ENCODE results near the gene RAD51B. TPM values are rescaled to one million over a fixed set of nuclear protein-coding genes. Genes with fewer than 3 reads are reported as not detected.

Gene RAD51B
- polyA plus RNA-seq, 3 donors, result 3.6 to 11.6 (median 9.4) TPM

DNA sequence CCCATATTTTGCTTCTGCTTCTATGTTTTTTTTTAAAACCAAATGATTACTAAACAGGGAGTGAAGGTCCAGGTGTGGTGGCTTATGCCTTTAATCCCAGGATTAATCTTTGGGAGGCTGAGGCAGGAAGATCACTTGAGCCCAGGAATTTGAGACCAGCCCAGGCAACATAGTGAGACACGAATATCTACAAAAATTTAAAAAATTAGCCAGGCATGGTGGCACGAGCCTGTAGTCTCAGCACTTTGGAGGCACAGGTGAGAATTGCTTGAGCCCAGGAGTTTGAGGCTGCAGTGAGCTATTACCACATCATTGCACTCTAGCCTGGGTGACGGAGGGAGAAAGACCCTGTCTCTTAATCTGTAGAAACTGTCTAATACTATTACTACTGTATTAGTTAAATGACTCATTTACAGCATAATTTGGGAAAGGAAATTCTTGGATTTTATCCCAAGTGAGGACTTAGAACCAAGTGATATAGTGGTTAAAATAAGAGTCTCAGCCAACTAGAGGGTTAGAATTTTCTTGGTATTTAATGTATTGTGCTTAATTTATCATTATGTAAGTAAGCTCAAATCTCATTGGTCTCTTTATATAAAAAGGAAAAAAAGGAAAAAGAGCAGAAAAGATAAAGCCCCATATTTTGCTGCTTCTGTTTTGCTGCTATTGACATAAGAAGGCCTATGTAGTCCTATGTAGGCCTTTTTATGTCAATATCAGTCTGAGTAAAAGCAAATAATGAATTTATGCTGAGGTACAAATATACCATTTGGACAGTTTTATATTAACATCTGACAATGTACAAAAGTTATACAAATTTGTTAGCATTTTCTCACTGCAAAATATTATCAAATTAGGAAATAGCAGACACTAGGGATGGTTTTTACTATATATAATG lies 163.4 kb downstream of the RAD51B start:
- Histone ChIP-seq H3K27me3 (ENCODE audit: control insufficient read depth in 2 of 2, insufficient read depth in 2 of 2, low read length in 2 of 2) (no peaks in the 10 kb centered on the region), H3K27ac (ENCODE audit: low read depth in 1 of 2, low read length in 2 of 2) (no peak overlapping the region), H2AFZ (ENCODE audit: insufficient read depth, low read depth, low read length, poor library complexity, severe bottlenecking) (no peak overlapping the region), H3K79me2 (ENCODE audit: insufficient read depth, low read length) (no peaks in the 10 kb centered on the region), H3K9ac (ENCODE audit: insufficient read depth, low read length, poor library complexity, severe bottlenecking) (no peak overlapping the region), H3K36me3 (replicated peaks in 1 of 2; ENCODE audit: control insufficient read depth in 1 of 2, insufficient read depth in 2 of 2, low read length in 2 of 2) (no peaks in the 10 kb centered on the region), H3K4me1 (ENCODE audit: control insufficient read depth in 1 of 2, insufficient read depth in 2 of 2, low read length in 2 of 2) (no peaks in the 10 kb centered on the region), H4K20me1 (ENCODE audit: insufficient read depth, low read length) (no peaks in the 10 kb centered on the region), H3K9me3 (replicated peaks in 1 of 2; ENCODE audit: control insufficient read depth in 1 of 2, insufficient read depth in 1 of 2, low read length in 2 of 2) (no peaks in the 10 kb centered on the region), H3K4me3 (replicated peaks in 1 of 3; ENCODE audit: low read depth in 2 of 3, low read length in 3 of 3) (no peak overlapping the region), H3K4me2 (replicated peaks; ENCODE audit: extremely low read depth, low read length, poor library complexity, severe bottlenecking) (no peak overlapping the region)
- Mint-ChIP-seq H3K36me3 (peaks cover 0 to 2% of the 10 kb centered on the region in 2 donors), H3K4me1 (peaks cover 10% of the 10 kb centered on the region), H3K27ac (no peak overlapping the region), H3K4me3 (no peak overlapping the region), H3K9me3 (peaks cover 0 to 2% (median under 1%) of the 10 kb centered on the region in 7 donors), H3K27me3 (ENCODE audit: low read depth in 3 of 3) (no peaks in the 10 kb centered on the region)
- intact Hi-C loops (cut with micrococcal nuclease), result no loop called here
- 100% methylated on average over 2 of the region's 3 CpGs for WGBS (ENCODE audit: insufficient coverage)
- TF ChIP-seq, protein P1, sequence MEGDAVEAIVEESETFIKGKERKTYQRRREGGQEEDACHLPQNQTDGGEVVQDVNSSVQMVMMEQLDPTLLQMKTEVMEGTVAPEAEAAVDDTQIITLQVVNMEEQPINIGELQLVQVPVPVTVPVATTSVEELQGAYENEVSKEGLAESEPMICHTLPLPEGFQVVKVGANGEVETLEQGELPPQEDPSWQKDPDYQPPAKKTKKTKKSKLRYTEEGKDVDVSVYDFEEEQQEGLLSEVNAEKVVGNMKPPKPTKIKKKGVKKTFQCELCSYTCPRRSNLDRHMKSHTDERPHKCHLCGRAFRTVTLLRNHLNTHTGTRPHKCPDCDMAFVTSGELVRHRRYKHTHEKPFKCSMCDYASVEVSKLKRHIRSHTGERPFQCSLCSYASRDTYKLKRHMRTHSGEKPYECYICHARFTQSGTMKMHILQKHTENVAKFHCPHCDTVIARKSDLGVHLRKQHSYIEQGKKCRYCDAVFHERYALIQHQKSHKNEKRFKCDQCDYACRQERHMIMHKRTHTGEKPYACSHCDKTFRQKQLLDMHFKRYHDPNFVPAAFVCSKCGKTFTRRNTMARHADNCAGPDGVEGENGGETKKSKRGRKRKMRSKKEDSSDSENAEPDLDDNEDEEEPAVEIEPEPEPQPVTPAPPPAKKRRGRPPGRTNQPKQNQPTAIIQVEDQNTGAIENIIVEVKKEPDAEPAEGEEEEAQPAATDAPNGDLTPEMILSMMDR (IDR thresholded peaks at IDR 0.05), result no peak
- no peak for DNase-seq

DNA sequence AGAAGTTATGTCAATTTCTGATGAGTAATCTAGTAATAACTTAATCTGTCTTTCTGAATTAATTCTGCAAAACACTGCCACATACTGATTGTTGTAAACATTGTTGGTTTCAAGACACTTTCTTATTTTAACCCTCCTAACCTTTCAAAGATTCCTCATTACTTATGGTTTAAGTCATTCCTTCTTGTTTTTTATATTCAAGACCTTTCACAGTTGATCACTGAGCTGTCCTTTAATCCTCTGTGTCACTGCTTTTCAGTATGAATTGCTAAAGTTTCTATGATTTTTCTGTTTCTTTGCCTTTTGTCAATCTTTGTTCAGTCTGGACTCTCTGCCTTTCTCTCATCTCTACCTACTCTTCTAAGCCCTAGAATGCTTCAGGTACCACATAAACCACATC lies 164.7 kb downstream of the RAD51B start:
- no peak for DNase-seq
- Histone ChIP-seq H3K9me3 (replicated peaks in 1 of 2; ENCODE audit: control insufficient read depth in 1 of 2, insufficient read depth in 1 of 2, low read length in 2 of 2) (no peaks in the 10 kb centered on the region), H4K20me1 (ENCODE audit: insufficient read depth, low read length) (no peaks in the 10 kb centered on the region), H3K4me1 (ENCODE audit: control insufficient read depth in 1 of 2, insufficient read depth in 2 of 2, low read length in 2 of 2) (no peaks in the 10 kb centered on the region), H3K4me2 (replicated peaks; ENCODE audit: extremely low read depth, low read length, poor library complexity, severe bottlenecking) (no peak overlapping the region), H3K36me3 (replicated peaks in 1 of 2; ENCODE audit: control insufficient read depth in 1 of 2, insufficient read depth in 2 of 2, low read length in 2 of 2) (no peaks in the 10 kb centered on the region), H3K27me3 (ENCODE audit: control insufficient read depth in 2 of 2, insufficient read depth in 2 of 2, low read length in 2 of 2) (no peaks in the 10 kb centered on the region), H2AFZ (ENCODE audit: insufficient read depth, low read depth, low read length, poor library complexity, severe bottlenecking) (no peak overlapping the region), H3K79me2 (ENCODE audit: insufficient read depth, low read length) (no peaks in the 10 kb centered on the region), H3K9ac (ENCODE audit: insufficient read depth, low read length, poor library complexity, severe bottlenecking) (no peak overlapping the region), H3K27ac (ENCODE audit: low read depth in 1 of 2, low read length in 2 of 2) (no peak overlapping the region), H3K4me3 (replicated peaks in 1 of 3; ENCODE audit: low read depth in 2 of 3, low read length in 3 of 3) (no peak overlapping the region)
- peaks cover 0 to 2% of the 10 kb centered on the region in 2 donors for H3K36me3 Mint-ChIP-seq
- no peaks in the 10 kb centered on the region for H3K27me3 Mint-ChIP-seq (ENCODE audit: low read depth in 3 of 3)
- TF ChIP-seq, protein P1 (IDR thresholded peaks at IDR 0.05), result no peak
- peaks cover 0 to 6% (median 3%) of the 10 kb centered on the region in 7 donors for H3K9me3 Mint-ChIP-seq
- H3K27ac Mint-ChIP-seq, result no peak overlapping the region
- intact Hi-C loops (cut with micrococcal nuclease), result no loop called here
- peaks cover 4% of the 10 kb centered on the region for H3K4me1 Mint-ChIP-seq
- no peak overlapping the region for H3K4me3 Mint-ChIP-seq
